Tibial nerve (tissue), 4 donors: ENCODE data around the gene ARFGAP1. TPM values are rescaled to one million over a fixed set of nuclear protein-coding genes. Genes with fewer than 3 reads are reported as not detected.

Experiments
- DNase-seq, 2 donors: peaks; one replicate each; pipeline ENCODE4 v3.0.0-alpha.2; 2019; ENCODE audit warnings: low spot score in 2 of 2
- H3K27ac ChIP-seq, 4 donors: fragments of 200-600 bp; sonication (generic) in 3 of 4; one replicate each; pipeline ENCODE4 v1.5.1; 2017 to 2019; ENCODE audit warnings: mild to moderate bottlenecking in 1 of 4
- H3K27me3 ChIP-seq, 2 donors: fragments of 200-600 bp; sonication (generic) in 1 of 2; one replicate each; pipeline versions ENCODE4 v1.5.1 to v1.6.0; 2017 to 2019
- H3K36me3 ChIP-seq, 3 donors: fragments of 200-600 bp; sonication (generic); one replicate each; pipeline ENCODE4 v1.5.1; 2018 to 2019
- H3K4me1 ChIP-seq, 4 donors: fragments of 200-600 bp; sonication (generic) in 3 of 4; one replicate each; pipeline ENCODE4 v1.5.1; 2017 to 2019
- H3K4me3 ChIP-seq, 4 donors: fragments of 200-600 bp; sonication (generic) in 3 of 4; one replicate each; pipeline ENCODE4 v1.5.1; 2017 to 2019; ENCODE audit warnings: mild to moderate bottlenecking in 1 of 4, moderate library complexity in 1 of 4
- H3K9me3 ChIP-seq, 4 donors: fragments of 200-600 bp; sonication (generic) in 3 of 4; one replicate each; pipeline ENCODE4 v1.5.1; 2017 to 2019
- CTCF ChIP-seq, 5 experiments: fragments of 200-600 bp in 3 of 5; fragments of 450-650 bp in 2 of 5; sonication (generic) in 3 of 5; IDR thresholded peaks; one replicate each; pipeline ENCODE4 v1.5.1; 2016 to 2019; ENCODE audit warnings: antibody characterized with exemption in 5 of 5, mild to moderate bottlenecking in 3 of 5, moderate library complexity in 2 of 5
- EP300 ChIP-seq, 2 donors: sonication (generic); formaldehyde crosslinking; IDR thresholded peaks; one replicate each; pipeline ENCODE4 v1.6.1; 2017; ENCODE audit warnings: antibody characterized with exemption in 2 of 2, mild to moderate bottlenecking in 1 of 2
- POLR2A ChIP-seq, 2 donors: fragments of 450-650 bp; IDR thresholded peaks; one replicate each; pipeline ENCODE4 v1.6.1; 2017; ENCODE audit warnings: antibody characterized with exemption in 2 of 2, mild to moderate bottlenecking in 2 of 2, moderate library complexity in 2 of 2
- WGBS, 2 donors: methylation state at CpG; one replicate each; pipeline ENCODE4 v1.1.5; 2018; 5-methylcytosine and 5-hydroxymethylcytosine counted together
- total RNA-seq, 4 donors: library from RNA; depleted of rRNA; stranded (reverse); fragments of >200 nt; gene quantifications; one replicate each; pipeline ENCODE4 v1.1.0, GENCODE V29; 2016

Gene ARFGAP1
- total RNA-seq, 4 donors from 2014 or later: 55.3 to 124 (median 68.6) TPM

DNA sequence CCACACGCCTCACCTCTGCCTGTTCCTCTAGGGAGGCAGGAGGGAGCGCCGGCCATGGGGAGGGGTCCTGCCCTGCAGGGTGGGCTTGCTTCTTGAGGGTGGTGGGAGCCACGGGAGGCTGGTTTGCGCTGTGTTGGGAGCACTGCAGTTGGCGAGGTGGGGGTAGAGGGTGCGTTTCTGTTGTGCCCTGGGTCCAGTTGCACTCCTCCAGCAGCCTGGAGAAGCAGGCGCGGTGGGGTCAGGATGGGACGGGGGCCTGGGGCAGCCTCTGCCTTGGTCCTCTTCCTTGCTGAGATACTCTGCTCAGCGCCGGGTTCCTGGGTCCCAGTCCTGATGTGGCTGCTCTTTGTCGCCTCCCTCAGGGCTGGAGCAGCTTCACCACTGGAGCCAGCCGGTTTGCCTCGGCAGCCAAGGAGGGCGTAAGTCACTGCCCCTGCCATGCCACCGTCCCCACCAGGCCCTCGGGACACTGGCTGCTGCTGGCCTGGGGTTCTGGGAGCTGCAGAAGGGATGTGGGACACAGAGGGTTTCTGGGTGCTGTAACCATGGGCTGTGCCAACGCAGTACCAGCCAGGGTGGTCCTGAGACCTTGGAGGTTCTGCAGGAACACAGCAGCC, 8.4 kb downstream of the ARFGAP1 start:
- no peaks in the 10 kb centered on the region for H3K9me3 ChIP-seq
- H3K27ac ChIP-seq: no peak overlapping the region
- H3K36me3 ChIP-seq: peaks cover 0 to 100% (median 15%) of the 10 kb centered on the region in 3 donors
- H3K4me1 ChIP-seq: no peaks in the 10 kb centered on the region
- H3K4me3 ChIP-seq: no peak overlapping the region
- 71 to 75% methylated on average over 14 to 19 of the region's 19 CpGs for WGBS, 2 donors
- H3K27me3 ChIP-seq: no peaks in the 10 kb centered on the region
- TF ChIP-seq EP300 (IDR thresholded peaks at IDR 0.05) (no peak), CTCF (IDR thresholded peaks at IDR 0.05) (no peak), POLR2A (IDR thresholded peaks at IDR 0.05) (no peak)
- DNase-seq: no peak

DNA sequence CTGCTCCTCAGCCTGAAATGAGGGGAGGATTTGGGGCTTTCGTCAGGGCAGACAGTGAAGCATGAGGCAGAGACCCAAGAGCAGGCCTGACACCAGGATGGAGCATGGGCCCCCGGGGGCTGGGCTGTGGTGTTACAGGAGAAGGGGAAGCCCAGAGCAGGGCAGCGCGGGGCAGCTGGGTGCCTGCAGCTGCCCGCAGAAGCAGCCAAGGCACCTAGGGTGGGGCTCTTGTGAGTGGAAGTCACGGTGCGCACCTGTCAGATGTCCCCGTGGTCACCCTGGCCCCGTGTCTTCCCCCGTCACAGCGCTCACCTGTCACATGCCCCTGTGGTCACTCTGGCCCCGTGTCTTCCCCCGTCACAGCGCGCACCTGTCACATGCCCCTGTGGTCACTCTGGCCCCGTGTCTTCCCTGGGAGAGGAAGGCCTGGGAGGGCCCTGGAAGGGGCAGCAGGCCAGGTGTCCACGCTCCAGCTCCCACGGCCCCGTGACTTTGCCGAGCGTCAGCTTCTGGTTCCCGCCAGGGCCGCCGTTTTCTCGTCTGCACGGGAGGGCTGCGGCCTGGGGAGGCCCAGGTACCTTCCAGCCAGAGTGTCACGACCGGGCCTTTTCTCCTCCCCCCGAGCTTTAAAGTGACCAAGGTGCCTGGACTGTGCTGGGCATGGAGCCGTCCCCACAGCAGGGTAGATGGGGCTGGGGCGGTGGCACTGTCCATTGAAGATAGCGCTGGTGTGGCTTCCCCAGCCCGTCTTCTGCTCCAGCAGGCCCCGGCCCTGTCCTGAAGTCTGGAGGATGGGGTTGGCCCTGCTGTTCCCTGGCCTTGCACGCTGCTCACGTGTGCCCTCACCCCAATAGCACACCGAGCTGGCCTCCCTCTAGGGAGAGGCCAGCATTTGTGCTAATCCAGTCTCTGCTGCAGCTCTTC, 9.4 kb downstream of the ARFGAP1 start:
- no peaks in the 10 kb centered on the region for H3K9me3 ChIP-seq
- no peak overlapping the region for H3K4me3 ChIP-seq
- H3K4me1 ChIP-seq: no peaks in the 10 kb centered on the region
- no peak for DNase-seq
- TF ChIP-seq POLR2A (IDR thresholded peaks at IDR 0.05) (no peak), CTCF (IDR thresholded peaks at IDR 0.05) (no peak), EP300 (IDR thresholded peaks at IDR 0.05) (no peak)
- H3K36me3 ChIP-seq: peaks cover 0 to 100% (median 6%) of the 10 kb centered on the region in 3 donors
- 91 to 94% methylated on average over 33 of the region's 38 CpGs for WGBS, 2 donors
- no peaks in the 10 kb centered on the region for H3K27me3 ChIP-seq
- no peak overlapping the region for H3K27ac ChIP-seq

DNA sequence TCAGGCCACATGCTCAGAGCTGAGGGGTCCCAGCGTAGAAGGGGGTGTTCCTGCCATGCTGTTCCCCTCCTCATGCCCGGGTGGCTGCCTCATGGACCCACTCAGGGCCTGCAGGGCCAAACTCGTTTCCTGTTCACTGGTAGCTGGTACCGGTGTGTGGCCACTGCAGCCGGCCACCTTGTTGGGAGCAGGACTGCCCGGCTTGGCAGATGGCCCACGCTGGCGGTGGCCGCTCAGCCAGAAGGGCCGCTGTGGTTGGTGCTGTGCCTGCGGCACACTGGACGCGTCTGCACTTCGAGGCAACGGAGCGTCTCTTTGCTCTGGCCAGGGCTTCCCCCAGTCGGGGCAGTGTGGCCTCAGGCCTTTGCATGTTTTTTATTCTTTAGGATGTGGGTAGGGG, 10.3 kb downstream of the ARFGAP1 start:
- H3K4me3 ChIP-seq: no peak overlapping the region
- H3K4me1 ChIP-seq: no peaks in the 10 kb centered on the region
- DNase-seq: no peak
- H3K27me3 ChIP-seq: no peaks in the 10 kb centered on the region
- H3K36me3 ChIP-seq: peaks cover 0 to 100% (median 4%) of the 10 kb centered on the region in 3 donors
- WGBS, 2 donors: 91% methylated on average over 12 of the region's 17 CpGs; no CpG with 5 or more reads in 1 of the 2 donors
- H3K27ac ChIP-seq: no peak overlapping the region
- no peaks in the 10 kb centered on the region for H3K9me3 ChIP-seq
- no peak for TF ChIP-seq EP300 (IDR thresholded peaks at IDR 0.05)
- TF ChIP-seq POLR2A (IDR thresholded peaks at IDR 0.05): no peak
- TF ChIP-seq CTCF (IDR thresholded peaks at IDR 0.05): no peak

DNA sequence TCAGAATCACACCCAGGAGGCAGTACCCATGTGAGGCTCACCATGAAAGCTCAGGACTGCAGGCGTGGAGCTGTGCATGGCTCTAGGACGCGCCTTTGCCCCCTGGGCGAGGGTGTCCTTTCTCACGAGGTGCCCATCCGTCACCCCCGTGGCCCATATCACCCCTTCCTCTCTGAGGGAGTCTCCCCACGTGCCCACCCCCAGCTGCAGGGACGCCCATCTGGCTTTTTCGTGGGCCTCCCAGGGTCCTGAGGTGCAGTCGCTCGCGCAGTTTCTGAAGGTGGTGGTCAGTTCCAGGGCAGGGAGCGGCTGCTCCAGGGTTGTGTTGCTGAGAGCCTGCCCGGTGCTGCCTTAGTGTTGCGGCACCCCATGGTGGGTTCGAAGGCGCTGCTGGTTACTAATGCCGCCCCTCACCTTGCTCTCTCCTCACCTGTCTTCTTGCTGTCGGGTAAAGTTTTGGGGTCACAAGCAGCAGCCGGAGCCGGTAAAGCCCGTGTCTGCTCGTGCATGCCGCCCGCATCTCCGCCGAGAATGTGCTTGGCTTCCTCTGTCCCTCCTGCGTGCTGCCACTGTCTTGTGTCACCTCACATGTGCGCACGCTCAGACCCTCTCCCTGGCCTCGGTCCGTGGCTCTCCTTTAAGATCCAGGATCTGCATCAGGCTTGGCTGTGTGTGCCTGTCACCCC, 10.9 kb downstream of the ARFGAP1 start:
- no peaks in the 10 kb centered on the region for H3K27me3 ChIP-seq
- no peak for TF ChIP-seq CTCF (IDR thresholded peaks at IDR 0.05)
- TF ChIP-seq EP300 (IDR thresholded peaks at IDR 0.05): no peak
- no peak for TF ChIP-seq POLR2A (IDR thresholded peaks at IDR 0.05)
- H3K27ac ChIP-seq: no peak overlapping the region
- DNase-seq: no peak
- no peaks in the 10 kb centered on the region for H3K4me1 ChIP-seq
- H3K9me3 ChIP-seq: no peaks in the 10 kb centered on the region
- 88 to 96% methylated on average over 33 of the region's 33 CpGs for WGBS, 2 donors
- peaks cover 0 to 100% (median 4%) of the 10 kb centered on the region in 3 donors for H3K36me3 ChIP-seq
- H3K4me3 ChIP-seq: no peak overlapping the region
